Activated CD4-positive, CD25-positive, alpha-beta regulatory T cell (primary cell): ENCODE results near the gene NCAM1.

ENCODE experiments used
- DNase-seq, 4 experiments: peaks; one replicate each; lab custom pipeline; 2025; lab: John Stamatoyannopoulos, UW

The NCAM1 gene

DNA sequence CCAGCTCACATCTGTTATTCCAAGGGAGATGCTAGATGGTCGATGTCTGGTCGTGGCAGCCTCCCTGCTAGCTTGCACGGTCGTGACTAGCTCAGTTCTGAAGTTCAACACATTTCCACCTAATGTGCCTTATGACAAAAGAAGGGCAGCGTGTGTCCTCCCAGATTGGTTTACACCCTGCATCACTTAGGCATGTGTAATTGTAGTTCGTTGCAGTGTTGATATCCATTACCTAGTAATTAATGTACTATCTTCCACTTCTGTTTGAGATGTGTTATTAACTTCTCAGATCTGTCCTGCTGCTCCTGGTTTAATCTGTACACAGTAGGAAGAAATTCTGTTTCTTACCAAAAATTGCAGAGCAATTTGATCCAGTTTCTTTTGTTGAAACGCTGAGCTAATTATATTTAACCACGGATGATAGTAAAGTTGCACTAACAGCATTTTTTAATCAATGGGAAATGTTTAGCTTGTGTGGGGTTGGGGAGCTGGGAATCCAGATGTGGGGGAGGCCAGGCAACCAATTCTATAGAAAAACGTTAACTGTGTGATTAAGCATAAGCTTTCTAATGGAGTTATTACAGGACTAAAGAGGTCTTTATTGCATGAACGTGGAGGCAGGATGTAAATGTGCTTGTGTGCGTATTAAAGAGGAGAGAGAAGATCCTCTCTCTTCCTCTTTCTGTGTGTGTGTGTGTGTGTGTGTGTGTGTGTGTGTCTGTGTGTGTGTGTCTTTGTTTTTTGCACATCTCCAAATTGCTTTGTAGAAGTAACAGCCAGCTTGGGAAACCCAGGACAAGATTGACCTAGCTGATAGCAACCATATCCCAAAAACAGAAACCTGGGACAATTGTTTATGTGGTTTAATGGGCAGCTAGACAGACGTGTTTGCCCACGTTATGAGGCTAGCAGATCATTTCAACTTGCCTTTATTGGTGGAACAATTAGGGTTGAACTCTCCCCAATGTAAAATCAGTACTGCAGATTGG lies 207.4 kb downstream of the NCAM1 start:
- no peak for DNase-seq

GRCh38 chr11:113172382-113172951 lies 211.2 kb downstream of the NCAM1 start:
- DNase-seq, result no peak

DNA sequence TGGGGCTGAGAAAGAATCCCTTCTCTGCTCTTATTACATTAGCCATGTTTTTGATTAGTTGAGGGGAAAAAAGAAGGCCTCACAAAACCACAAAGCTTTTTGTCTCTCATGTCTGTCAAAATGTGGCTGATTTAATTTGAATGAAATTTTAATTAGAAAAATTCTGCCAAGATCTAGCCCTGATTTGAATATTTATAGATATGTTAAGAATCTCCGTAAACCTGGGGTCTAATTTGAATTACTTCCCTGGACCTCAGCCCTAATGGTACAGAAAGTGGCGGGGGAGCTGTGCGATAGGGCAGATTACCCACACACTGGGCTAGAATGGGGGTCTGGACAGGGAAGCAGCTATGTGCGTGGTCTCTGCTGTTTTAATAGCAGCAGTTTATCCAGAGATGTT lies 211.9 kb downstream of the NCAM1 start:
- DNase-seq, result no peak

DNA sequence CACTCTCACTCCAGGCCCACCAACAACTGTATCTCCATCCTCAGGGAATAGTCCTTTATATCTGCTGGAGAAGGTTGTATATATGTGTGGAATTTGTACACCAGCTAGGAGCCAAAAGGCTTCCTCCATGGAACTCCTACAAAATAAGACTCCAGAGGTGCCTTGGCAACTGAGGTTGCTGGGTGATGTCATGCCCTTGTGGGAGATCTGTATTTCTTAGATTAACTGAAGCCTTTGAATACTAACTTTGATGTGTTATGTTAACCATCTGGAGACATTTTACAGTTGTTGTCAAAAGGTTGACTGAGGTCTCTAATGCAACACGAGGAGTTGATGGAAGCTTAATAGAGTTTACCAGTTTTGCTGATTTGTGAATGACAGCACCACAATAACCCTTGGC lies 213.7 kb downstream of the NCAM1 start:
- DNase-seq, result no peak

DNA sequence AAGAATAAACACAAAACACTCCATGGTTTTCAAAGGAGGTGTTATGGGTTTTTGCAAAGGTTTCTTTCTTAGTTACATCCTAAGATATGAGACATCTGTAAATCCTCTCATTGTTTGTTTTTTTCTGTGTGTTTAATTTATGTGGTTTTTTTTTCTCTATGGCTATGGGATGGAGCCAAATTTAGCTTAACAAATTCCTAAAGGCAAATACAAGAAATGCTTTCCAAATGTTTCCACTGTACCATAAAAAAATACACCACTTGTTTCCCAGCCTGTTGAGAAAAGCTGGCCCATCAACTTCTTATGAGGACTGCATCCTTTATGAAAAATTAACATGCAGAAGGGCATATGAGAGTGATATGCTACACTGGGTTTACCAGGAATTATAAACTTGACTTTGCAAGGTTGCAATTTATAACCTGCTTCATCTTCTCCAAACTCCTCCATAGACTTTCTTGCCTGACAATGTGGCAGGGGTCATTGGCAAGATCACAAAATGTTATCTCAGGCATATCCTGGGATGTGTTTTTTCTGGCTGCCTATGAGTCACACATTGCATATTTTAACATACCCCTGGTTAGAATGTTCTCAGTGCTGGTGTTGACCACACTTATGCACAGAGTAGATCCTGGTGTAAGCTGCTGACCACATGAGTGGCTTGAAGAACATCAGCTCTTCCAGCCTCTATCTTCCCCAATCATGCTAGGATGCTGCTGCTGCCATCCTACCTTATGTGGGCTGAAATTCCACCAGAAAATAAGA lies 215.6 kb downstream of the NCAM1 start:
- DNase-seq, result no peak

DNA sequence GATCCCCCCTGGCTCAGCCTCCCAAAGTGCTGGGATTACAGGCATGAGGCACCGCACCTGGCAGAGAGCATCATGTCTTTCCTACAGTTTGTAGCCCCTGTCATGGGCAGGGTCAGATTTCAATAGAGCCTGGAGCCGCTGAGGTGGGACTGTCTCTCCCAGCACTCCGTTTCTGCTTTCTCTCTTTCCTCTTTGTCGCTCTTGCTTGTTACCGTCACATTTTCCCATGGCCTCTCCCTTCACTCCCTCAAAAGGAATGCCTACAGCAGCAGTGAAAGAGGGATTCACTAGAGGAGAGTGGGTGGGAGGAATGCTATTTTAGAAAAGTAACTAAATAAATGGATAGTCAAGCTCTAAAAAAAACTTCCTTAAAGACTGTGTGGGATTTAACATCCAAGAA lies 216.5 kb downstream of the NCAM1 start:
- no peak for DNase-seq

DNA sequence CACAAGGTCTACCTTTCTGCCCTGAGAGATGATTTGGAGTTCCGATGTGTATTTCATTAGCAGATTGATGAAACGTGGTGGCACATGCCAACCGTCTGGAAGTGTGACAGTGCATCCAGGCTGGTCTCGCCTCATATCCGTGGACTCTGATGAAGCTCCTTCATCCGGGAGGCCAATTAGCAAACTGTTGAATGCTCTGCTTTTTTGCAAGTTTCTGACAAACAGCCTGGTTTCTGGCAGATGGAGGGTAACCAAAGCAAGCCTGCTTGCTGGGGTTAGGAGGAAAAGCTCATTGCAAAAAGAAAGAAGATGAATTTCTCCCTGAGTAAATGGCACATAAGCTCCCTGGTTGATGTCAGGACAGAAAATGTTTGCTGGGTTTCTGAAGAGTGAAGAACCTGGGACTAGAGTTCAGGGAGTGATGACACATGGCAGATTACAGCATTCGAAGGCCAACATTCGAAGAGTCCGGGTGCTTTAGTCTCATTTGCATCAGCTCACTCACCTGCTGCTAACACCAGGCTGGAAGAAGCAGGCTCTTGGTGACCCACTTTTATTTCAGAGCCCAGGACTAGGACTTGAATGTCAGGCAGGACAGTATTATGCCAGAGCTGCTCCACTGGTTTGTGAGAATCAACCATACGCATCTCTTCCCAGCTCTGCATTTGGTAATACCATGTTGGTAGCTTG lies 217.3 kb downstream of the NCAM1 start:
- no peak for DNase-seq

DNA sequence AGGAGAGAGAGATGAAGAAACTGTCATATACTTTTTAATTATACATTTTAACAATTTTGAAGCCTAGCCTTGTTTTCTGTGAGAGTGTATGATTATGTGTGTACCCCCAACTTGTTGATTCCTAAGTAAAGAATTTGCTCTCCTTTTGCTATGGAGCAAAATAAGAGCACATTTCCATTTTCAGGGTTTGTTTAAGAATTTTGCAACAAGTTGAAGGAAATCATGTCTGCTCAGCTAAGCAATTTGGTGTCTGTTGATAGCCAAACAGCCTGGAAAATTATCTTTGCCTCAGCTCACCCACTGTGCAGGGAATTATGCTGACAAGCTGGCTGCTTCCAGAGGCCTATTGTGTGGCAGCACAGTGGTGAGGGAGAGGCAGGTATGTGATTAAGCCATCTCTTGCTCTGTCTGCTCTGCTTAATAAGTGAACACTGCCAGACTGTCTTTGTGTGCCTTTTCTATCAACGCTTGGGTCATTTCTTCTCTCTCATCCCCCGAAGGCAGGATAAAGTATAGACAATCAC lies 218.0 kb downstream of the NCAM1 start:
- DNase-seq, result no peak

DNA sequence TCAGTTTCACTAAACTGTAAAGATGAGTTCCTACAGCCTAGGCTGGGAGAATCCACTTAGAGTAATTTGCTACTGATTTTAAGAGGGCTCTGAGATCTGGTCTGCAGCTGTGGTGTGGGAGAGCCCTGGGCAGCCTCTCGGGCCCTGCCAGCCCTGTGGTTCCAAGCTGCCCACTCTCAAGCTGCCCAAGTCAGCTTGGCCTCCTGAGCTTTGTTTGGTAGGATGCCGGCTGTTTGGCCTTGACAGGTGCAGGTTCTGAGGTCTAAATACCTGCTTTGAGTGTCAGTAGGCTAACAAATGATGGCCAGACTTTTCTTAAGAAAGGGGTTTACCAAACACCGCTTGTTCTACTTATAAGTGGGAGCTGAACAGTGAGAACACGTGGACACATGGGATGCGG lies 219.9 kb downstream of the NCAM1 start:
- DNase-seq, result no peak

GRCh38 chr11:113182288-113182687 lies 221.1 kb downstream of the NCAM1 start:
- DNase-seq, result no peak

DNA sequence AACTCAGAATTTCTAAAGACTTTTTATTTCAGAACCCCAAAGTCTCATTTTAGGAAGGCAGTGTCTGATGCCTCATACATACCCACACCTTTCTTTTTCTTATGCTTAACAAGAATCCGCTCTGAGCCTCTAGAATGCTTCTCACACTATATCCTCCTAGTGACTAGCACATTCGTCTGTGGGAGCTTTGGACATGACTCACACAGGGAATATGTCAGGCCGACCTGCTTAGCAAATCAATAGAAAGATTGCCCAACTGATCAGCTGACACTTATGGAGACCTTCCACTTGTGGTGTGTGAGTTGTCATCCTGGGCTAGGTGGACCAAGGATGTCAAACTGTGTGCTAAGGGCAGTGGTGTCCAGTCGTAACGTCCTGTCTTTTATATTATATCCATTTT lies 223.3 kb downstream of the NCAM1 start:
- DNase-seq, result no peak

- no peak for DNase-seq
These were observed 227.2 kb downstream of the NCAM1 start for GRCh38 chr11:113188371-113188834.

DNA sequence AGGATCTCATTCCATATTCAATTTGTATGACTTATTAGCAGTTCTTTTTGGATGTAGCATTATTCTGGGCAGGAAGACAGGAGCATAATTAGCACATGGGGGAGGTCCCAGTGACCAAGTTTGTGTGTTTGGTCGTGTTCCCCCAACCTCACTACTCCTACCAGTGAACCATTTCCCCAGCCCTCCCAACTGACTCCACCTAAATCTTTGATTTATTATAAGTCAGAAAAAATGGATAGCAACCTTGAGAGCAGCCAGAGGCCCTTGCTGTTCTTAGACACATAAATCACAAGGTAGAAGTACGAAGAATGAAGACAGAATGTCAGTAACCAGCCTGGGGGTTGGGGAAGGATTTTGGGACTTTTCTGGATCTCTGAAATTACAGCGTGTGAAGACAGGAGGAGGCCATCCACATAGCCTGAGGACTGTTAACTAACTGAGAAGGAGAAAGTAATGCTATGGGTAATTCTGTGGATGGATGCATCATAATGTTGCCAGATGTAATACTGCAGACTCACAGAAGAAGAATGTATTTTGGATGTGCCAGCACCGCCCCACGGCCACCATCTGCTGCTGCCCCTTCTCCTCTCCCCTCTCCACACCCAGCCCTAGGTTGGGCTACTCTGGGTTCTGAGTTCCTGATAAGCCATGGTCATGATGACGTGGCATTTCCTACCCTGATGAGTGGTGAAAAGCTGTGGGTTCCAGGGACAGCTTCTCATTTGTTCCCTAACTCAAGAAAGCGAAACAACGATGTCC lies 228.9 kb downstream of the NCAM1 start:
- no peak for DNase-seq

GRCh38 chr11:113192121-113192925 lies 231.1 kb downstream of the NCAM1 start:
- no peak for DNase-seq

- DNase-seq, result no peak
These were observed 231.8 kb downstream of the NCAM1 start for GRCh38 chr11:113193016-113193415.

GRCh38 chr11:113193946-113194345 lies 232.7 kb downstream of the NCAM1 start:
- DNase-seq, result no peak

- DNase-seq, result no peak
These were observed 234.5 kb downstream of the NCAM1 start for GRCh38 chr11:113195728-113196127.

DNA sequence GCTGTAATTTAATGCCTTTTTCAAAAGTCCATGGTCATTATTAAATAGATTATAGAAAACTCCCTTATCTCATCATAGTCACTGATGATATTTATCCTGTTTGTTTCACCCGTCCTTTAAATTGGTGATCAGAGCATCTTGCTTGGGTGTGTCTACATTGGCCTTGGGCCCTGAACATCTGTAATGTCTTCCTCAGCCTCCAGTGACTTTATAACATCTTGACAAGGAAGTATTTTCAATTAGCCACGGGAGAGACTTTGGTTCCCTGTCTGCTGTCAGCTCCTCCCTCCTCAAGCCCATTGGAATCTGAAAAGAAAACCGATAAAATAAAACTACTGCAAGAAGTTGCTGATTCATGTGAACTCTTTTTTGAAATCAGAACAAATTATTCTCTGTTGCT lies 236.2 kb downstream of the NCAM1 start:
- DNase-seq, result no peak

DNA sequence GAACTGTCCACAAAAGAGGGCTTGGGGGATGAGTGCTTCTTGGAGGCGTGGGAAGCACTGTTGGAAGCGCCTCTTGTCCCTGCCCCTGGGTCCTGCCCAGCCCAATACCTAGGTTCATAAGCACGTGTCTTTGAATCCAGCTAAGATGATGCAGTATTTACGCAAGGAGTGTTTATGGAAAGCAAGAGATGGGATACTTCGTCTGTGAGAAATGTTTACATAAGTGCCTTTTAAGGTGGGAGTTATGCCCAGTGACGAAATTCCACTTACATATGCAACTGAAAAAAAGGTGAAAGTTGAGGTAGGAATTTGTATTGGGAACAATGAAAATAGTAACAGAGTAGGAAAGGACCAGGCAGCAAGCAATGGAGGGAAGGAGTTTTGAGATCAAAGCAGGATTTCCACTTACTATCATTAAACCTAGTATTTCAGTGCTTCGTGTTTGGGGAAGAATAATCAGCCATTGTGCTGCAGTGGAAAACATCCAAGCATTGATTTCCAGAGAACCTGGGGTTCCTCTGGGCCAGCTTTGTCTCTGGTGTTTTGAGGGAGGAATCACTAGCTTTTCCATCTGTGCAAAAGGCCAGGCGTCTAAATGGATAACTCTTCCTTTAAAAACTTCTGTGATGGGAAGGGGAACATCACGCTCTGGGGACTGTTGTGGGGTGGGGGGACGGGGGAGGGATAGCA lies 237.9 kb downstream of the NCAM1 start:
- no peak for DNase-seq

- no peak for DNase-seq
These were observed 238.6 kb downstream of the NCAM1 start for GRCh38 chr11:113199866-113200265.
